NCI-H82 (cell line): ENCODE measurements around the gene TNK1.
"Not testable (repeated sequence)": the region's sequence is repeated elsewhere in the genome, so short reads cannot be mapped to it uniquely, and the experiment has no call there.

Source experiments
- DNase-seq: peaks from one replicate; lab custom pipeline; 2025; lab: John Stamatoyannopoulos, UW

TNK1 gene

GRCh38 chr17:7380855-7381683 lies at the start of gene TNK1:
Gene TNK1, plus strand, starts transcription at chr17:7381089. Its CDS starts 1,838 bp downstream, at chr17:7382927.
- peak; percentile 32 for DNase-seq

- no peak for DNase-seq
Measured at GRCh38 chr17:7332111-7332510, 48.8 kb upstream of the TNK1 start.

- not testable (repeated sequence) for DNase-seq
Measured at GRCh38 chr17:7332600-7333069, 48.3 kb upstream of the TNK1 start.

GRCh38 chr17:7334938-7335538 lies 45.9 kb upstream of the TNK1 start:
- no peak for DNase-seq

- not testable (repeated sequence) for DNase-seq
Measured at GRCh38 chr17:7335765-7336164, 45.1 kb upstream of the TNK1 start.

GRCh38 chr17:7336240-7337175 lies 44.4 kb upstream of the TNK1 start, which contains the start of gene ACAP1:
Gene ACAP1, plus strand, starts transcription at chr17:7336529. Its CDS starts 206 bp downstream, at chr17:7336735.
- DNase-seq = no peak

- DNase-seq = not testable (repeated sequence)
Measured at GRCh38 chr17:7337600-7337999, 43.3 kb upstream of the TNK1 start.

GRCh38 chr17:7340179-7340578 lies 40.7 kb upstream of the TNK1 start:
- no peak for DNase-seq

- no peak for DNase-seq
Measured at GRCh38 chr17:7341842-7342241, 39.0 kb upstream of the TNK1 start.

- no peak for DNase-seq
Measured at GRCh38 chr17:7343250-7343649, 37.6 kb upstream of the TNK1 start.

GRCh38 chr17:7346761-7347614 lies 33.9 kb upstream of the TNK1 start:
- DNase-seq = no peak

- DNase-seq = no peak
Measured at GRCh38 chr17:7347630-7348477, 33.0 kb upstream of the TNK1 start.

- no peak for DNase-seq
Measured at GRCh38 chr17:7348478-7349242, 32.2 kb upstream of the TNK1 start.

- peak; percentile 81 for DNase-seq
Measured at GRCh38 chr17:7351665-7352502, 29.0 kb upstream of the TNK1 start, which contains the start of gene KCTD11. Gene KCTD11, plus strand, starts transcription at chr17:7352162.

- no peak for DNase-seq
Measured at GRCh38 chr17:7352503-7352889, 28.4 kb upstream of the TNK1 start.

GRCh38 chr17:7352910-7353635 lies 27.8 kb upstream of the TNK1 start:
- no peak for DNase-seq

- peak; percentile 27 for DNase-seq
Measured at GRCh38 chr17:7354262-7354843, 26.5 kb upstream of the TNK1 start.
